ENCODE measurements around the gene PLCG1. TPM values are rescaled to one million over a fixed set of nuclear protein-coding genes. Genes with fewer than 3 reads are reported as not detected.

PLCG1 gene
- total RNA-seq, 1 experiment from 2014 or later = 64.1 TPM

- CTCF ChIA-PET = no interaction called here
- 0 out of 2 replicates have a peak, but pooled peaks cover under 1% of the 10 kb centered on the region for H3K36me3 ChIP-seq (ENCODE audit: low read depth)
- intact Hi-C loops (cut with micrococcal nuclease; ENCODE audit: unreplicated experiment) = no loop called here
Measured at GRCh38 chr20:41168281-41169161, 31.2 kb downstream of the PLCG1 start.

GRCh38 chr20:41169162-41169690 is 31.9 kb downstream of the PLCG1 start:
- Histone ChIP-seq H3K36me3 (ENCODE audit: low read depth) (0 out of 2 replicates have a peak, but pooled peaks cover 6% of the 10 kb centered on the region), H3K27ac (no peak overlapping the region), H3K27me3 (ENCODE audit: insufficient read depth, low read depth) (no peaks in the 10 kb centered on the region), H3K79me2 (ENCODE audit: low read depth) (no peaks in the 10 kb centered on the region), H3K4me3 (no peak overlapping the region), H2AFZ (no peak overlapping the region), H3F3A (ENCODE audit: insufficient read depth, low read depth) (no peaks in the 10 kb centered on the region), H4K20me1 (ENCODE audit: insufficient read depth) (no peaks in the 10 kb centered on the region), H3K9me3 (ENCODE audit: insufficient read depth, low read depth) (no peaks in the 10 kb centered on the region), H3K9me2 (ENCODE audit: insufficient read depth) (no peaks in the 10 kb centered on the region), H3K4me2 (no peak overlapping the region), H3K4me1 (replicated peaks; ENCODE audit: insufficient read depth) (no peaks in the 10 kb centered on the region)
- no peak for DNase-seq
- ChIA-PET POLR2A (ENCODE audit: unreplicated experiment) (no interaction called here), CTCF (no interaction called here)
- intact Hi-C loops (cut with micrococcal nuclease; ENCODE audit: unreplicated experiment) = no loop called here
- BruUV-seq (replicated peaks) = no TSS peak
- no peak for TF ChIP-seq EZH2 (IDR thresholded peaks at IDR 0.05; ENCODE audit: low read depth)
- TF ChIP-seq CTCF (conservative IDR thresholded peaks at IDR 0.05) = no peak

More at GRCh38 chr20:41168281-41169161, 31.2 kb downstream of the PLCG1 start:
- Histone ChIP-seq H3K4me1 (replicated peaks; ENCODE audit: insufficient read depth) (no peaks in the 10 kb centered on the region), H3K4me2 (no peak overlapping the region), H3K4me3 (no peak overlapping the region), H4K20me1 (ENCODE audit: insufficient read depth) (no peaks in the 10 kb centered on the region), H3K9me3 (ENCODE audit: insufficient read depth, low read depth) (no peaks in the 10 kb centered on the region), H3K27me3 (ENCODE audit: insufficient read depth, low read depth) (no peaks in the 10 kb centered on the region), H3F3A (ENCODE audit: insufficient read depth, low read depth) (no peaks in the 10 kb centered on the region), H3K79me2 (ENCODE audit: low read depth) (no peaks in the 10 kb centered on the region), H2AFZ (no peak overlapping the region), H3K9me2 (ENCODE audit: insufficient read depth) (no peaks in the 10 kb centered on the region), H3K27ac (no peak overlapping the region)
- no TSS peak for BruUV-seq (replicated peaks)
- POLR2A ChIA-PET (ENCODE audit: unreplicated experiment) = no interaction called here
- no peak for DNase-seq
- no peak for TF ChIP-seq EZH2 (IDR thresholded peaks at IDR 0.05; ENCODE audit: low read depth)
- no peak for TF ChIP-seq CTCF (conservative IDR thresholded peaks at IDR 0.05)

- 0 out of 2 replicates have a peak, but pooled peaks cover 6% of the 10 kb centered on the region for H3K36me3 ChIP-seq (ENCODE audit: low read depth)
- DNase-seq = no peak
- intact Hi-C loops (cut with micrococcal nuclease; ENCODE audit: unreplicated experiment) = loop anchor here (10.0 kb wide), 1 partner anchor 235 kb away; no protein-coding TSS in a partner anchor
Measured at GRCh38 chr20:41169791-41170351, 32.5 kb downstream of the PLCG1 start.

More at GRCh38 chr20:41169791-41170351, 32.5 kb downstream of the PLCG1 start:
- Histone ChIP-seq H3K4me3 (no peak overlapping the region), H3K9me2 (ENCODE audit: insufficient read depth) (no peaks in the 10 kb centered on the region), H3K79me2 (ENCODE audit: low read depth) (no peaks in the 10 kb centered on the region), H3K27ac (no peak overlapping the region), H3K4me2 (no peak overlapping the region), H2AFZ (no peak overlapping the region), H3F3A (ENCODE audit: insufficient read depth, low read depth) (no peaks in the 10 kb centered on the region), H3K4me1 (replicated peaks; ENCODE audit: insufficient read depth) (no peaks in the 10 kb centered on the region), H4K20me1 (ENCODE audit: insufficient read depth) (no peaks in the 10 kb centered on the region), H3K27me3 (ENCODE audit: insufficient read depth, low read depth) (no peaks in the 10 kb centered on the region), H3K9me3 (ENCODE audit: insufficient read depth, low read depth) (no peaks in the 10 kb centered on the region)
- TF ChIP-seq CTCF (conservative IDR thresholded peaks at IDR 0.05) (no peak), EZH2 (IDR thresholded peaks at IDR 0.05; ENCODE audit: low read depth) (no peak)
- ChIA-PET CTCF (interaction anchor here (0.6 kb wide), 1 partner anchor 523 kb away, joined by 3 read pairs; no protein-coding TSS in a partner anchor), POLR2A (ENCODE audit: unreplicated experiment) (no interaction called here)
- no TSS peak for BruUV-seq (replicated peaks)
